H1 (cell line): ENCODE results near the gene TXNDC2.

ENCODE experiments used
- CTCF ChIP-seq, 3 experiments: IDR thresholded peaks; 1 replicate in 2 of 3; 2 replicates in 1 of 3; pipeline versions ENCODE4 v1.5.1 to v1.6.1; 2011; ENCODE audit warnings: low read length in 3 of 3, mild to moderate bottlenecking in 3 of 3, inconsistent platforms in 2 of 3, low read depth in 1 of 3, moderate library complexity in 1 of 3; ENCODE audit not compliant: insufficient read depth in 1 of 3; ENCODE audit errors: control extremely low read depth in 1 of 3
- EZH2 ChIP-seq: fragments of 200-600 bp; sonication (generic); IDR thresholded peaks from 2 replicates; pipeline ENCODE4 v1.7.1; 2012; ENCODE audit warnings: low read depth, mild to moderate bottlenecking, moderate library complexity, low read length, inconsistent platforms; ENCODE audit not compliant: severe bottlenecking
- JUN ChIP-seq: IDR thresholded peaks from 2 replicates; pipeline ENCODE4 v1.6.1; 2011; ENCODE audit warnings: low read depth, mild to moderate bottlenecking, improper control_type of control experiment, low read length
- MAX ChIP-seq: IDR thresholded peaks from 2 replicates; pipeline ENCODE4 v1.6.1; 2012; ENCODE audit warnings: inconsistent platforms
- POLR2AphosphoS5 ChIP-seq: IDR thresholded peaks from 2 replicates; pipeline ENCODE4 v1.6.1; 2011; ENCODE audit warnings: low read depth, low read length

DNA sequence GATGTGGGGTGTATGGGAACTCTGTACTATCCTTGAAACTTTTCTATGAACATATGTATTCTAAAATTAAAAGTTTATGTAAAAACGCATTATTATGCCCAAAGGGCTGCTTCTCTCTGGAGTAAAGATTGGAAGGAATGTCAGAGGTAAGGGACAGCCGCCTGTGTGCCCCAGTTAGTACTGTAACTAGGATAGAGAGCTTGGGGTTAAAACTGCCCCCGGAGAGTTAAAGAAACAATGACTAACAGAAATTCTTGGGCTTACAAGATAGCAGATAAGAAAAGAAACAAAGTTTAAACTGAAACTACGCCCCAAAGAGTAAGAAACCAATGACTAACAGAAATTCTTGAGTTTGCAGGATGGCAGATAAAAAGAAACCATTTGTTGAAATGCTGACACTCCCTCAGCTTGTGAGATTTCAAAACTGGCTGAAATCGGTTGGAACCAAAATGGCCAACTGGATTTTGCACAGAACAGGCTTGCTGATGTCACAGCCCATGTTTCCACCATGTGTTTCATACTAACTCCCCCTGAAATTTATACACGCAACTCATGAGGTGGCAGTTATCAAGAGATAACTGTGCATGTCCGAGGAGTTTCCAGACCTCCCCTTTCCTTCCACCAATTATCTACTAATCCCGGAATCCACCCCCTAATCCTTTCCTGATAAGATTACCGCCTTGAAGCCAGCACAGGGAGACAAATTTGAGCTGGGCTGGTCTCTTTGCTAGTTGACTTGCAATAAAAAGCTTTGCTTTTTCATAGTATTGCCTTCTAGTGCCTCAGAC is 8.7 kb upstream of the TXNDC2 start:
- TF ChIP-seq CTCF (IDR thresholded peaks at IDR 0.05; ENCODE audit: control extremely low read depth in 1 of 3, insufficient read depth in 1 of 3, low read depth in 1 of 3, low read length in 3 of 3) (no peak), JUN (no peak), MAX (no peak), POLR2AphosphoS5 (no peak), EZH2 (no peak)
